ENCODE results near the gene GRIK3.

Gene GRIK3

GRCh38 chr1:36765785-36766300, 268.5 kb downstream of the GRIK3 start:
- DNase-seq (ENCODE audit: low spot score): no peak

GRCh38 chr1:36764798-36765197, 269.5 kb downstream of the GRIK3 start:
- DNase-seq (ENCODE audit: low spot score): no peak

DNA sequence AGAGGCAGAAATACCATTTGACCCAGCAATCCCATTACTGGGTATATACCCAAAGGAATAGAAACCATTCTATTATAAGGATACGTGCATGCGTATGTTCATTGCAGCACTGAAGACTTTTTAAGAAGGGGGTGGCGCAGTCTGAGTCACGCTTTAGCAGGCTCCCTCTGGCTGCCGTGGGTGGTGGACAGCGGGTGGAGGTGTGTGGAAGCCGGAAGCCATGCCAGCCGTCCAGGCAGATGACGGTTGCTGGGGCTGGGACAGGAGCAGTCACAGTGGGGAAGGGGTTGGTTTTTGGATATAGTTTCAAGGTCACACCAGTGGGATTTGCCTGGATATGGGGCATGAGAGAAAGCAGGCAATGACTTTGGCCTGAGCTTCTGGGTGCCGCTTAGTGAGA, 270.5 kb downstream of the GRIK3 start:
- no peak for DNase-seq (ENCODE audit: low spot score)

DNA sequence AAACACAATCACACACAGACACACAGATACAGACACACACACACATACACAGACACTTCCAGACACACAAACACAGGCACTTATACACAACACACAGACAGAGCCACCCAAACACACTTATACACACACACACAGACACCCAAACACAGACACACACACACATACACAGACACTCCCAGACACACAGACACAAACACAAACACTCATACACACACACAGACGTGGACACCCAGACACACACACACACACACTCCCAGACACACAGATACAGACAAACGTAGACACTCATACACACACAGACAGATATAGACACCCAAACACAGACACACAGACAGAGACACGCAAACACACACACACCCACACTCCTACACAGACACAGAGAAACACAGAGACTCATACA, 272.1 kb downstream of the GRIK3 start:
- no peak for DNase-seq (ENCODE audit: low spot score)

- DNase-seq (ENCODE audit: low spot score): no peak
Measured at GRCh38 chr1:36761113-36761512, 273.2 kb downstream of the GRIK3 start.

GRCh38 chr1:36760081-36760480, 274.2 kb downstream of the GRIK3 start:
- DNase-seq (ENCODE audit: low spot score): no peak

GRCh38 chr1:36759355-36759754, 275.0 kb downstream of the GRIK3 start:
- no peak for DNase-seq (ENCODE audit: low spot score)

- no peak for DNase-seq (ENCODE audit: low spot score)
Measured at GRCh38 chr1:36755303-36756230, 278.7 kb downstream of the GRIK3 start.

DNA sequence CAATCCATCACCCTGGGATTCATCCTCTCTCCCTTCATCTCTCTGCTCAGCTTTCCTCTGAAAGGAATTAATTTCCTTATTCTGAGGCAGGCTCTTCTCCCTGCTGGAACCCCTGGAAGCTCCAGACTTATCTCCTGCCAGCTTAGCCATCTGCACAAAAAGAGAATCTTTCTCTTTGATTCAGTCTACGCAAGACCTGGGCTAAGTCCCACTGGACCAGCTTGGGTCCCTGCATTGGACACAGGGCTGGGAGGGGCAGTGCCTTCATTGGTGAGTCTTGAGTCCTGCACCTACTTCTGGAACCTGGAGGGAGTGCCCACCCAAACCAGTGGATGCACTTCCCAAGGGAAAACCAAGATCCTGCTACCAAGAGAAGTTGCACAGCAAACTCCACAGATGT, 279.9 kb downstream of the GRIK3 start:
- DNase-seq (ENCODE audit: low spot score): no peak

- DNase-seq (ENCODE audit: low spot score): no peak
Measured at GRCh38 chr1:36753451-36753850, 280.9 kb downstream of the GRIK3 start.

DNA sequence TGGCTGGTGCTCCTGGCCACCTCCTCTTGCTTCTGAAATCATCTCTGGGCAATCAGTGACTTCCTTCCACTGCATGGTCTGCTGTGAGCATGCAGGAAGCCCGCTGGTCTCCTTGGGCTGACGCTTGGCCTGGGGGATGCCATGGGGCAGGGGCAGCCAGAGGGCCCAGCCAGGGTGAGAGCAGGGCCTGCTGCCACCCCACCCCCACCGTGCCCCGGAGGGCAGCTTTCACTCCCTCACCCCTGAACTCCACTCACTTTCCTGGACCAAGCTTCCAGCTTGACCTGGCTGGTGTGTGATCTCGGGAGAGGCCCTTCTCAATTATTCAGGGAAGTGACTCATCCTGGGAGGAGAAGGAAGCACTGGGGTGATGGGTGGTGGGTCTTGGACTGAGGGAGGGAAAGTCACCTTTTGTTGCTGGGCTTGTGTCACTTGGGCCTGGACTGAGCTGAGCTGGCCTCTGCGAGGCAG, 281.4 kb downstream of the GRIK3 start:
- no peak for DNase-seq (ENCODE audit: low spot score)

DNA sequence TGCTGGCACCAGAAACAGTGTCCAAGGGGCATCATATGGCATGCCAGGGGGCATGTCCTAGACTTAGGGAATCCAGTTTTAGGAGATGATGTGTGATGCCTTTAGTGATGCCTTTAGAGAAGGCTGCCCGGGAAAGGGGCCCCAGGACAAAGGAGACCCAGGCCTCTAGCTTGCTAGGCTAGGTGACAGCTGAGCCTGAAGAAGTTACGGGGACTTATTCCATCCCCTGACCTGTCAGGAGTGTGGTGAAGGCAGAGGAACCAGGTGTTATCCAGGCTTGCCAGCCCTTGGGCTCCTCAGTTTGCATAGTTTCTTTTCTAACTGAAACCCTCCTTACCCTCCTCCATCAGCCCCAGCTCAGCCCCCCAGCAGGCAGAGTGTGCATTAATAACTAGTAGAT, 281.9 kb downstream of the GRIK3 start:
- no peak for DNase-seq (ENCODE audit: low spot score)

DNA sequence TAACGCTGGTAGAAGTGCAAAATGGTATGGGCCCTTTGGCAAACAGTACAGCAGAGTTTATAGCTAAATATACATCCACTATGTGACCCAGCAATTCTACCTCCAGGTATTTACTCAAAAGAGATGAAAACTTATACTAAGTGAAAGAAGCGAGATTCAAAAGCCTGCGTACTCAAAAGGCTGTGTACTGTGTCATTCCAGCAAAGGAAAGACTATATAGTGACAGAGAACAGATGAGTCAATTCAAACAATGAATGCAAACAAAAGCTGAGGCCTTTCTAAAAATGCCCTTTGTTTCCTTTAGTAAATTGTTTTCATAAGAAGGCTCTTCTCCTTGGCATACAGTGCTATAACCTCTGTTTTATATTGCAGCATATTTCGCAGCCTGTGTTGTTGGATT, 282.8 kb downstream of the GRIK3 start:
- no peak for DNase-seq (ENCODE audit: low spot score)

- DNase-seq (ENCODE audit: low spot score): no peak
Measured at GRCh38 chr1:36748466-36748865, 285.8 kb downstream of the GRIK3 start.
